Neural cell (in vitro differentiated cells): ENCODE measurements around the gene SSX1. TPM values are rescaled to one million over a fixed set of nuclear protein-coding genes. Genes with fewer than 3 reads are reported as not detected.
"Not testable (repeated sequence)": the region's sequence is repeated elsewhere in the genome, so short reads cannot be mapped to it uniquely, and the experiment has no call there.

Source experiments
- H2AFZ ChIP-seq: fragments of 200-600, 300-800 bp; sonication (generic), shearing (Covaris generic); 2 replicates; pipeline ENCODE4 v1.6.0; 2014; ENCODE audit warnings: low read depth, mild to moderate bottlenecking, antibody characterized with exemption, low read length, moderate library complexity
- H3F3A ChIP-seq: fragments of 200-600 bp; shearing (Covaris generic); 2 replicates; pipeline ENCODE4 v1.6.1; 2016; ENCODE audit warnings: mild to moderate bottlenecking, moderate library complexity, mixed read lengths, antibody characterized with exemption, low read length; ENCODE audit not compliant: insufficient read depth, poor library complexity, severe bottlenecking
- H3K27ac ChIP-seq: fragments of 200-600, 300-800 bp; sonication (generic), shearing (Covaris generic); 2 replicates; pipeline ENCODE4 v1.5.1; 2014; ENCODE audit warnings: mild to moderate bottlenecking, low read length, moderate library complexity
- H3K27me3 ChIP-seq: fragments of 300-800, 200-600 bp; sonication (generic), shearing (Covaris generic); 2 replicates; pipeline ENCODE4 v1.6.0; 2014; ENCODE audit warnings: mild to moderate bottlenecking, low read depth, low read length, moderate library complexity; ENCODE audit not compliant: insufficient read depth
- H3K36me3 ChIP-seq: fragments of 300-800, 200-600 bp; sonication (generic), shearing (Covaris generic); 2 replicates; pipeline ENCODE4 v1.5.1; 2014; ENCODE audit warnings: mild to moderate bottlenecking, antibody characterized with exemption, low read length, moderate library complexity; ENCODE audit not compliant: insufficient read depth
- H3K4me2 ChIP-seq: fragments of 300-800, 200-600 bp; sonication (generic), shearing (Covaris generic); 2 replicates; pipeline ENCODE4 v1.6.0; 2014; ENCODE audit warnings: mild to moderate bottlenecking, low read length
- H3K4me3 ChIP-seq: fragments of 300-800, 200-600 bp; sonication (generic), shearing (Covaris generic); 2 replicates; pipeline ENCODE4 v1.5.1; 2014; ENCODE audit warnings: mild to moderate bottlenecking, low read length, moderate library complexity
- H3K79me2 ChIP-seq: fragments of 200-600 bp; shearing (Covaris generic); replicated peaks from 2 replicates; pipeline ENCODE4 v1.6.0; 2014; ENCODE audit warnings: mild to moderate bottlenecking, low read length, moderate library complexity; ENCODE audit not compliant: insufficient read depth
- H3K9ac ChIP-seq: fragments of 300-800, 200-600 bp; sonication (generic), shearing (Covaris generic); 2 replicates; pipeline ENCODE4 v1.6.1; 2016; ENCODE audit warnings: mild to moderate bottlenecking, low read length, mixed read lengths
- H3K9me2 ChIP-seq: fragments of 200-600 bp; shearing (Covaris generic); 2 replicates; pipeline ENCODE4 v1.6.1; 2016; ENCODE audit warnings: mild to moderate bottlenecking, low read length, mixed read lengths; ENCODE audit not compliant: insufficient read depth
- H3K9me3 ChIP-seq: fragments of 200-600, 300-800 bp; sonication (generic), shearing (Covaris generic); 2 replicates; pipeline ENCODE4 v1.6.1; 2016; ENCODE audit warnings: mild to moderate bottlenecking, mixed run types, low read length, moderate library complexity, mixed read lengths
- H4K20me1 ChIP-seq: fragments of 200-600 bp; shearing (Covaris generic); 2 replicates; pipeline ENCODE4 v1.6.1; 2016; ENCODE audit warnings: mild to moderate bottlenecking, mixed run types; ENCODE audit not compliant: insufficient read depth
- CTCF ChIP-seq: fragments of 450-650 bp; IDR thresholded peaks from 2 replicates; pipeline ENCODE4 v1.5.1; 2014; ENCODE audit warnings: antibody characterized with exemption, mild to moderate bottlenecking, moderate library complexity; ENCODE audit not compliant: poor library complexity, severe bottlenecking
- EP300 ChIP-seq: fragments of 450-650 bp; conservative IDR thresholded peaks from 2 replicates; pipeline ENCODE4 v1.6.1; 2014; ENCODE audit warnings: antibody characterized with exemption, mild to moderate bottlenecking, moderate library complexity; ENCODE audit not compliant: poor library complexity, severe bottlenecking
- EZH2 ChIP-seq: fragments of 200-600, 300-800 bp; shearing (Covaris generic), sonication (generic); IDR thresholded peaks from 2 replicates; pipeline ENCODE4 v1.6.1; 2014; ENCODE audit warnings: antibody characterized with exemption, low read length, borderline replicate concordance, mild to moderate bottlenecking; ENCODE audit not compliant: insufficient read depth, poor library complexity, severe bottlenecking
- MXI1 ChIP-seq: fragments of 450-650 bp; conservative IDR thresholded peaks from 2 replicates; pipeline ENCODE4 v1.6.1; 2014; ENCODE audit warnings: antibody characterized with exemption, mild to moderate bottlenecking; ENCODE audit not compliant: poor library complexity, severe bottlenecking
- POLR2AphosphoS5 ChIP-seq: IDR thresholded peaks from 2 replicates; pipeline ENCODE4 v1.6.1; 2012
- RAD21 ChIP-seq: fragments of 450-650 bp; conservative IDR thresholded peaks from 2 replicates; pipeline ENCODE4 v1.6.1; 2014; ENCODE audit warnings: antibody characterized with exemption, mild to moderate bottlenecking, moderate library complexity
- SMC3 ChIP-seq: fragments of 450-650 bp; conservative IDR thresholded peaks from 2 replicates; pipeline ENCODE4 v1.6.1; 2014; ENCODE audit warnings: antibody characterized with exemption, mild to moderate bottlenecking, moderate library complexity; ENCODE audit not compliant: poor library complexity
- TAF1 ChIP-seq: IDR thresholded peaks from 2 replicates; pipeline ENCODE4 v1.6.1; 2012; ENCODE audit warnings: low read depth
- polyA plus RNA-seq: library from polyadenylated mRNA; depleted of rRNA; stranded (reverse); fragments of >200 nt; gene quantifications from 2 replicates; pipeline ENCODE4 v1.2.3, GENCODE V29; 2014
- TF ChIP-seq, protein P1 (sequence below): IDR thresholded peaks from 2 replicates; pipeline ENCODE4 v1.6.1; 2012; ENCODE audit warnings: borderline replicate concordance

Gene SSX1
- polyA plus RNA-seq, 1 donor from 2014 or later, result not detected

- Histone ChIP-seq H3K4me2 (no peak overlapping the region), H3K9me3 (no peaks in the 10 kb centered on the region), H3K9me2 (no peaks in the 10 kb centered on the region), H3K27me3 (no peaks in the 10 kb centered on the region), H3K36me3 (no peaks in the 10 kb centered on the region), H3F3A (no peaks in the 10 kb centered on the region), H3K9ac (no peak overlapping the region), H2AFZ (no peak overlapping the region), H4K20me1 (no peaks in the 10 kb centered on the region), H3K27ac (no peak overlapping the region), H3K4me3 (no peak overlapping the region), H3K79me2 (no peaks in the 10 kb centered on the region)
- TF ChIP-seq, protein P1, sequence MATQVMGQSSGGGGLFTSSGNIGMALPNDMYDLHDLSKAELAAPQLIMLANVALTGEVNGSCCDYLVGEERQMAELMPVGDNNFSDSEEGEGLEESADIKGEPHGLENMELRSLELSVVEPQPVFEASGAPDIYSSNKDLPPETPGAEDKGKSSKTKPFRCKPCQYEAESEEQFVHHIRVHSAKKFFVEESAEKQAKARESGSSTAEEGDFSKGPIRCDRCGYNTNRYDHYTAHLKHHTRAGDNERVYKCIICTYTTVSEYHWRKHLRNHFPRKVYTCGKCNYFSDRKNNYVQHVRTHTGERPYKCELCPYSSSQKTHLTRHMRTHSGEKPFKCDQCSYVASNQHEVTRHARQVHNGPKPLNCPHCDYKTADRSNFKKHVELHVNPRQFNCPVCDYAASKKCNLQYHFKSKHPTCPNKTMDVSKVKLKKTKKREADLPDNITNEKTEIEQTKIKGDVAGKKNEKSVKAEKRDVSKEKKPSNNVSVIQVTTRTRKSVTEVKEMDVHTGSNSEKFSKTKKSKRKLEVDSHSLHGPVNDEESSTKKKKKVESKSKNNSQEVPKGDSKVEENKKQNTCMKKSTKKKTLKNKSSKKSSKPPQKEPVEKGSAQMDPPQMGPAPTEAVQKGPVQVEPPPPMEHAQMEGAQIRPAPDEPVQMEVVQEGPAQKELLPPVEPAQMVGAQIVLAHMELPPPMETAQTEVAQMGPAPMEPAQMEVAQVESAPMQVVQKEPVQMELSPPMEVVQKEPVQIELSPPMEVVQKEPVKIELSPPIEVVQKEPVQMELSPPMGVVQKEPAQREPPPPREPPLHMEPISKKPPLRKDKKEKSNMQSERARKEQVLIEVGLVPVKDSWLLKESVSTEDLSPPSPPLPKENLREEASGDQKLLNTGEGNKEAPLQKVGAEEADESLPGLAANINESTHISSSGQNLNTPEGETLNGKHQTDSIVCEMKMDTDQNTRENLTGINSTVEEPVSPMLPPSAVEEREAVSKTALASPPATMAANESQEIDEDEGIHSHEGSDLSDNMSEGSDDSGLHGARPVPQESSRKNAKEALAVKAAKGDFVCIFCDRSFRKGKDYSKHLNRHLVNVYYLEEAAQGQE, result no peak
- no peak for TF ChIP-seq POLR2AphosphoS5
- TF ChIP-seq CTCF, result no peak
- TF ChIP-seq EZH2, result no peak
- no peak for TF ChIP-seq MXI1
- TF ChIP-seq RAD21, result no peak
- no peak for TF ChIP-seq EP300
- TF ChIP-seq TAF1, result no peak
- TF ChIP-seq SMC3, result no peak
These were observed 23.8 kb downstream of the SSX1 start for GRCh38 chrX:48278958-48279357.

DNA sequence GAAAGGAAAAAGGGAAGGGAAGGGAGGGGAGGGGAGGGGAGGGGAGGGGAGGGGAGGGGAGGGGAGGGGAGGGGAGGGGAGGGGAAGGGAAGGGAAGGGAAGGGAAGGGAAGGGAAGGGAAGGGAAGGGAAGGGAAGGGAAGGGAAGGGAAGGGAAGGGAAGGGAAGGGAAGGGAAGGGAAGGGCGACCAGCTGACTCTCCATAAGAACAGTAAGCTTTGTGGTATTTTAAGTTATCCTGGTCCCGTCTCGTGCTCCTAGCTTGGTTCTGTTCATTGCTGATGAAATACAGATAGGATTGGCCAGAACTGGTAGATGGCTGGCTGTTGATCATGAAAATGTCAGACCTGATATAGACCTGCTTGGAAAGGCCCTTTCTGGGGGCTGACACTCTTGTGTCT, 25.5 kb downstream of the SSX1 start:
- H3K4me2 ChIP-seq, H3K36me3 ChIP-seq, H3K9me2 ChIP-seq, H3K27me3 ChIP-seq, H2AFZ ChIP-seq, H3F3A ChIP-seq, H3K4me3 ChIP-seq, H3K27ac ChIP-seq, H4K20me1 ChIP-seq, H3K9me3 ChIP-seq, H3K79me2 ChIP-seq, H3K9ac ChIP-seq: not testable (repeated sequence)

DNA sequence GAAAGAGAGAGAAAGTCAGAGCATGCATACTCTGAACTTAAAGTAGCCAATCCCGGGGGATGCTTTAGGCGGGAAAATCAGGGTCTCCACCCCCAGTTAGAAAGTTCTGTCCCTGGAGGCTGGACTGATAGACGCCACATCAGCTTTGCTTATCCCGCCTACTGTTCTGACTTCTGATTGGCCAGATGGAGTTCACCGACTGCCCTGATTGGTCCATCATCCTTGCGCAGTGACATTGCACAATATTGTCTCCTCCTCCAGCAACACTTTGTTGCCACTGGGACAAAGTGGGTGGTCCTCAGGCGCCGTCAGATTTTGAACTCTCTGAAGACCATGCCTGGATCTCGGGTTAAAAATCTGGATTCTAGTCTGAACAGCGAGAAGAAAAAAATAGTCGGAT, 51.0 kb downstream of the SSX1 start:
- no peaks in the 10 kb centered on the region for H3K9me3 ChIP-seq
- H3K9me2 ChIP-seq, result no peaks in the 10 kb centered on the region
- no peak overlapping the region for H3K27ac ChIP-seq
- H3F3A ChIP-seq, result no peaks in the 10 kb centered on the region
- no peak overlapping the region for H3K4me3 ChIP-seq
- TF ChIP-seq EZH2 (no peak), POLR2AphosphoS5 (no peak), EP300 (no peak), TAF1 (no peak), SMC3 (no peak), MXI1 (no peak), CTCF (no peak), RAD21 (no peak)
- TF ChIP-seq, protein P1, result no peak
- H3K79me2 ChIP-seq, result no peaks in the 10 kb centered on the region
- no peaks in the 10 kb centered on the region for H3K27me3 ChIP-seq
- H3K4me2 ChIP-seq, result no peak overlapping the region
- H4K20me1 ChIP-seq, result no peaks in the 10 kb centered on the region
- H3K9ac ChIP-seq, result no peak overlapping the region
- no peak overlapping the region for H2AFZ ChIP-seq
- no peaks in the 10 kb centered on the region for H3K36me3 ChIP-seq
